GM21576 (cell line): ENCODE results near the gene PRELID2.
A peak's percentile ranks its signal among the peaks of the same experiment; 100 is the strongest.
"Not testable (repeated sequence)": the region's sequence is repeated elsewhere in the genome, so short reads cannot be mapped to it uniquely, and the experiment has no call there.

Experiments
- ATAC-seq: cut with Tn5 transposase; IDR thresholded peaks from one replicate; pipeline ENCODE4 v1.9.1; 2021; ENCODE audit warnings: mild to moderate bottlenecking, moderate library complexity; ENCODE audit not compliant: unreplicated experiment

Gene PRELID2

DNA sequence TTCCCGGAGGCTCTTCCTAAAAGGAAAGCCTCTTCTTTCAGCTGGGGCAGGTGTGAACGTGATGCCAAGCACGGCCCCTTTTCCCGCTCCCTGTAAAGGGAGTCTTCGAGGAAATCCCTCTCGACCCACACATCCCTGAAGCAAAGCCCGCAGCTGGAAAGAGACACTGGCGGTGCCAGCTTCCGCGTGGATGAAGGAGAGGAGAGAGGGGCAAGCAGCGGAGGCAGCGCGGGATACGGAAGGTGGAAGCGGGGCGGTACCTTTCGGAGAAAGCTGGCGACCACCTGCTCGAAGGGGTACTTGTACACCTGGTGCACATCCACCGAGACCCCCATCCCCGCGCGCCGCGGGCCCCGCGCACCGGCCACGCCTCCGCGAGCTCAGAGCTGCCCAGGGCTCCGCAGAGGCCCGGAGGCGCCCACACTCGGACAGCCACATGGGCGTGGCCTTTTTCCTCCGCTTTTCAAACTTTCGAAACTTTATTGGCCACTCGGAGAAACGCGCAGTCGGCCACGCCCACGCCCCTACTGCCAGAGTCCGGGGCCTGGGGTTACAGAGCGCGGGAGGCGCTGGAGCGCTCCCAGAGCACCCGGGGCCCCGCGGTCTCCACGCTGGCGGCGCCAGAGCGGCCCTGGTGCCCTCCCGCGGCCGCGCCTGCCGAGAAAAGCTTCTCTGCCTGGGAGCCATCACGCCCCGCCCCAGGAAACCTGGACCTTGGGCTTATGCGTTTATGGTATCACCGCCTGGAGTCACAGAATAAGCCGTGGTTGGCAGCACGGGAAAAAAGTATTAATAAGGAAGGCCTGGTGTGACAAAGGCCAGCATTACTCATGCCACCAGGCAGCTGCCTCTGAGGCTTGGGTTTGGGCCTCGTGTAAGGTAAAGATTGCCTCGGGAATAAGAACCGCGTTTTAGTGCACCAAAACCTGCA lies at the start of gene PRELID2:
PRELID2 (minus strand) TSS at position 426 of the 931 bp plus-strand sequence; CDS start at position 335, 91 bp downstream.
- peak; percentile 85 for ATAC-seq

DNA sequence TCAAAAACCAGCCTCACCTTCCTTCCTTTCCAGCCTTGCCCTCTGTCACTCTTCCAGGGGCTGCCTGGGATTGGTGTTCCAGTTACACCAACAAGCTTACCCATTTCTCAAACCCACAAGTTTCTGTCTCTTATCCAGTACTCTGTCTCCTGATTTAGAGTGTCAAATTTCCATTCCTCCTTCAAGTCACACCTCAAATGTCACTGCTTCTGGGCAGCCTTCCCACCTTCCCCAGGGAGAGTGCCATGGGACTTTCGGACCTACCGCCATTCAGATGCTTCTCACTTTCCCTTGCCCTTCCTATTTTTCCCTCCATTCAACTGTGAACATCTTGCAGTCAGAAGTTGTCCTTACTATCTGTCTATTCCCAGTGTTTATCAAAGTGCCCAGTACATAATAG lies 39.6 kb upstream of the PRELID2 start:
- no peak for ATAC-seq

DNA sequence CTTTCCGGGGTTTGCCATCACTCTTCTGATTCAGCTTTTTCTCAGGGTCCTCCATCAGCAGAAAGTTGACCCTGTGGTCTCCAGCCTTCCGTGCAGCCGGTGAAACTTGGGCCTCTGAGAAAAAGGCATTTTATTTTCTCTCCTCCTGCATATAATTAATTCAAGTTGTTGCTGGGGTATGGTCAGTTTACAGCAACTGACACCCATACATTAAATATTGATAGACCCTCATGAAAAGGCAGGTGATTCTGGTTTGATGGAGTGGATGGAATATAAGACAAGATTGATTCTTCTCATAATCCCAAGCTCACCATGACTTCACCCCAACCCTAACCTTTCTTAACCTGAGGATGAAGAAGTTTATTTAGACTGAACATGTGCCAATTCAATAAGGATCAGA lies 37.8 kb upstream of the PRELID2 start, which contains the start of gene GRXCR2:
GRXCR2 (minus strand) TSS at position 101 of the 400 bp plus-strand sequence; CDS start at position 55, 46 bp downstream.
- no peak for ATAC-seq

DNA sequence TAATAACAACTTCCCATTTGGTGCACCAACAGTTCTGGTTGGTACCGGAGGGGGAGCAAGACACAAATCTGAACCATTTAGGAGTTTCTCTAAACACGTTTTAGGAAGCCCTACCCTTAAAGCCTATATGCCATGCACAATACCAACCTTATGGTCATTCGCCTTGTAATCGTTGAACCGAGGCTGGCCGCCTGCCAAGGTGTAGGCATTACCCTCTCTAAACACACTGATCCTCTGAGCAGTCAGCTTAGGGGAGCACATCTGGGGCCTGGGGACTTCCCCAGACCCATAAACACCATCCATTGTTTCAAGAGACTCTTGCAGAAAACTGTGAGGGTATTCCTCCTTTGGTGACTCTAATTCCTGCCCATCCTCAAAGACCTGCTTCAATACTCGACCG lies 37.3 kb upstream of the PRELID2 start:
- no peak for ATAC-seq

DNA sequence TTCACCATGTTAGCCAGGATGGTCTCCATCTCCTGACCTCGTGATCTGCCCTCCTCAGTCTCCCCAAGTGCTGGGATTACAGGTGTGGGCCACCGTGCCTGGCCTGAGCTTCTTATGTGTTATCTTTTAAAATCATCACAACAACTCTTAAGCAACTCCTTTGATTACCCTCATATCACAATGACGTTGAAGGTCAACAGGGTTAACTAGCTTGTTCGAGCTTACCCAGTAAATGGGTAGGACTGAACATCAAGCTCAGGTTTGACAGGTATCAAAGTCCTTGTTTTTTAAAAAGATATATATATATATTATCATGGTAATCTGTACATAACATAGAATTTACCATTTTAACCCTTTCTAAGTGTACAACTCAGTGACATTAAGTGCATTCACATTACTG lies 34.6 kb upstream of the PRELID2 start:
- ATAC-seq, result no peak

DNA sequence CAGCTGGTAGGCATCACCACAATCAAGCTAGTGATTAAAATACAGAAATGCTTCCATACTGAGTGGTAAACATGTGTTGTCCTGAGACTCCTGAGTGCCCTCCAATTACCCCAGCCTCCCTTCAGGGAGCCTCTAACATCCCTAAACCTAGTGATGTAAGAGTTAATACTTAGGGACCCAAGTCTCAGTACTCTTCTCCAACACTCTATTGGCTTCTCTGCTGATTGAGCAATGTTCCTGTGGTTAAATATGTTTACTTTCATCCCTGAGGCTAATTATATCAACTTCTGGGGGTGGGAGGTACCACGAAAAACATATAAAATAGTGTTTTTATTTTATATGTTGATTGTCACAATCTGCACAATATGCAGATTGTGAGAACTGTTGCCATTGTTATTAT lies 32.7 kb upstream of the PRELID2 start:
- ATAC-seq, result no peak

DNA sequence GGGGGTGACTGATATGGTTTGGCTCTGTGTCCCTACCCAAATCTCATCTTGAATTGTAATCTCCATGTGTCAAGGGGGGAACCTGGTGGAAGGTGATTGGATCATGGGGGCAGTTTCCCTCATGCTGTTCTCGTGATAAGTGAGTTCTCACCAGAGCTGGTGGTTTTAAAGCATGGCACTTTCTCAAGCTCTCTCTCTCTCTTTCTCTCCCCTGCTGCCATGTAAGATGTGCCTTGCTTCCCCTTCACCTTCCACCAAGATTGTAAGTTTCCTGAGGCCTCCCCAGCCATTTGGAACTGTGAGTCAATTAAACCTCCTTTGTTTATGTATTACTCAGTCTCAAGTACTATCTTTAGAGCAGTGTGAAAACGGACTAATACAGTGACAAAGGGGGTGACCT lies 29.3 kb upstream of the PRELID2 start:
- not testable (repeated sequence) for ATAC-seq

DNA sequence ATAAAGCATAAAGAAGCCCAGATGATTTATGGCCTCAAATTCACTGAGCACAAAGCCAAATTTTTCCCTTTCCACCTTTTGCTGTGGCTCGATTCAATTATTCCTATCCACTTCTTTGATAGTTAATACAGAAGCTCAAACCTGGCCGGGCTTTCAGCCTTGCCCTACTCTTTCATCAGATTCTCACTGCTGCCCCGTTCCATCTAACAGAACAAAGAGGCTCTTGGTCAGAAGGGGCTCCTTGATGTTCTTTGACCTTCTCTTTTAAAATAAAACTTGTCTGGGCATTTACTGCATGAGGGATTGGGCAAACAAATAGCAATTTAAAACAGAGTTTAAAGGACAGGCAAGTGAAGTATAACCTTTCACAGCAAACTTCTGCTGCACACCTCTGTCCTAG lies 27.9 kb upstream of the PRELID2 start:
- ATAC-seq, result no peak

DNA sequence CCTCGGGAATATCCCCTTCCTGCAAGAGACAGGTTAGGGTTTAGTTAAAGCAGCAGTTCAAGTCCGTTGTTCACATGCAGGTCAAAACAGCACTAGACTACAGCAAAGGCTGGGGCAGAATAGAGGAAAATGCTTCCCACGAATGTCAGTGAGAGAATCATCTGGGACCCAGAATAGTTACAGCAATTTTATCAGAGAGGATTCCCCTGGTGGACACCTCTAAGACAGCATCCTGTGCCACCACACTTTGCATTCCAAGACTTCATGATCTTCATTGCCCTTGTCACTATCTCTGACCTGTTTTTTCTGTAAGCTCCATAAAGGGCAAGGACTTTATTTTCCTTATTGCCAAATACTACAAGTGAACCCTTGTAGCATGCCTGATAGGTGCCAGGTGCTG lies 24.8 kb upstream of the PRELID2 start:
- ATAC-seq, result no peak

DNA sequence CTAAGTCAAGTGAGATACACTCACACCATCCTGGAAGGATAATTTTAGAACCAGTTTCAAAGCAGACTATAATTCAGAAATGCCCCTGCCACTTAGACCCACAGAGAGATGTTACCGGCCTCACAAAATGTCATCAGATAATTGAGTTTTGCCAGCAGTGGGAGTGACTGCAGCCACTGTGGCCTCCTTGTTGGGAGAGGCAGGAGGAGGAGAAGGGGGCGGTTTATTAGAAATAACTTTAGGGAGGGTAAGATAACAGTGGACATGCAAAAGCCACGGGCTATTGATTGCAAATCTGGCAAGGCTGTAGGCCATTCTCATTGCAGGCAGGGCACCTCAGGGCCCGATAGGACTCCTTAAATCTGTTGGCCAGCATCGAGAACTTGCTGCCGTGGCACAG lies 24.3 kb upstream of the PRELID2 start:
- ATAC-seq, result no peak

DNA sequence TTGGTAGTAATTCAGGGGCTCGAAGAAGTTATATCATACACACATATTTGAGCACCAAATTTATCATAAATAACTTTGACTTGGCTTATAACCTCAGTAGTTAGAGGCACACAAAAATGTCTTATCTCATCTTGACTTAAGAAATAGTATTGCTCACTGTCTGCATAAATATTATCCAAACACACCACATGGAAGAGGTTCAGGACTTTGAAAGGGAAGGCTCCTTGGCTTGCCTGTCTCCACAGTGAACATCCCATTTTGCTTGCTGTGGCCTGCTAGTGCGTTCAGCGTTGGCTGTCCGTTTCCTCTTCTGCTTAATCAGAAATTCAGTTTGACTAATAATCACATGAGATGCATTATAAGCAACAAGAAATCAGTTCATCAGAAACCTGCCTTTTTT lies 23.8 kb upstream of the PRELID2 start:
- ATAC-seq, result no peak

DNA sequence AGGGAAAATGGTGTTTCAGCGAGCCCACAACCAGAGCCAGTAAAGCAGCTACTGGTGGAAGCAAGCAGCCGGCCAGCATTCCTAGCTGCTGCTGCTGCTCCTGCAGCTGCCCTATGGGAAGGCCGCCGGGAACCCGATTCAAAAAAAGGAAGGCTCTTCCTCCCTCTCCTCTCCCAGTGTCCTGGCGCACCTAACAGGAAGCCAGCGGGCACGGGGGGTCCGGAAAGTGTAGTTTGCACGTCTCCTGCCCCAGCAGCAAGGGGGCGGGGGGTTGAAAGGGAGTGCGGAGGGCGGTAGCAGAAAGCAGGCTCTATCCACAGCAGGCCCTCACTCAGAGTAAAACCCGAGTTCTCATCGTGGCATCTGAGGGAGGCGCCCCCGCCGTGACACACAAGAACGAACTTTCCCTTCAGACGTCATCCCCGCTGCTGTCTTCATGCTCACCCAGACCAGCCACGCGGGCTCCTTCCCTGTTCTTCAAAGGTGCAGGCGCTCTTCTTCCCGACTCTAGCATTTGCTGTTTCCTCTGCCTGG lies 21.2 kb upstream of the PRELID2 start:
- ATAC-seq, result no peak

DNA sequence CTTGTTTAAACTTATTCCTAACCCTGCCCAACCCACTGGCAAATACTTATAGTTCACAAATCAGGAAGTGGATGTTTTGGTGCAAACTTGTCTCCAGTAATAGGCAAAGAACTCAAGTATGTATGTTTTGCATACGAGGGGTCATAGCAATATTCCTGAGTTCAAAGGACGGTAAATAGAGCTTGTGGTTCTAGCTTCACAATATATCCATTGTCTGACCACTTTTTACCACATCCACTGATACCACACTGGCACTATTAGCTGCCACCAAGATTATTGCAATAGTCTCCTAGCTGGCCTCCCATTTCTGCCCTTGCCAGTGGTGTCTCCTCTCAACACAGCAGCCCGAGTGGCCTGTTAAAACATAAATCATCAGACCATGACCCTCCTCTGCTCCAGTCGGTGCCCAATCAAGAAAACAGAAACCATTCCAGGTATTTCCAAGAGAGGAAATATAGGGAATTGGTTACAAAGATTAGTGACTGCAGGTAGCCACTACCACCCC lies 20.7 kb upstream of the PRELID2 start:
- ATAC-seq, result no peak

DNA sequence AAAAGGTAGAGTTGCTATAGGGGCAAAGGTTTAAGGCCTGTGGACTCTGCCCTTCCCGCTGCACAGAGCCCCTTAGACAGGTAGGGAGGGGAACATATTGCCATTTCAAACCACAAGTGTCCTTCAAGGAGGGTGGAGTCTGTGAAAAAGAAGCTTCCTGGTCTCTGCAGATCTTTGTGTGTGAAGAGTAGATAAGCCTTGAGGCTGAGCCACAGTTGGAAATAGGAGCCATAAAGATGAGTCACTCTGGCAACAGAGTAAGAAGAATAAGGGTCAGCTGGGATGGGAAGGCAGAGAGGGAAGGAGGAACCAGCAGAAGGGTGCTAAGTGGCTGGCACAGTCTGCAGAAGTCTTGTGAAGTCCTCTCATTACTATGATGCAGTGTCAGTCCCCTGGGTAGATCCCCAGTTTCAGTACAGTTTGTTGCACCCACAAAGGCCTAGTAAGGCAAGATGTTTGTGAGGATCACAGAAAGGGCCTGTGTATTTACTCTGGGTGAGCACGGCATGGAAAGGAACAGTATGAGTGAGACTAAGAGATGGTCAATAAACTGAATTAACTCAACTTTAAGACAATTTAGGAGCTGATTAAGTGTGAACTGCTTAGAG lies 19.6 kb upstream of the PRELID2 start:
- no peak for ATAC-seq

DNA sequence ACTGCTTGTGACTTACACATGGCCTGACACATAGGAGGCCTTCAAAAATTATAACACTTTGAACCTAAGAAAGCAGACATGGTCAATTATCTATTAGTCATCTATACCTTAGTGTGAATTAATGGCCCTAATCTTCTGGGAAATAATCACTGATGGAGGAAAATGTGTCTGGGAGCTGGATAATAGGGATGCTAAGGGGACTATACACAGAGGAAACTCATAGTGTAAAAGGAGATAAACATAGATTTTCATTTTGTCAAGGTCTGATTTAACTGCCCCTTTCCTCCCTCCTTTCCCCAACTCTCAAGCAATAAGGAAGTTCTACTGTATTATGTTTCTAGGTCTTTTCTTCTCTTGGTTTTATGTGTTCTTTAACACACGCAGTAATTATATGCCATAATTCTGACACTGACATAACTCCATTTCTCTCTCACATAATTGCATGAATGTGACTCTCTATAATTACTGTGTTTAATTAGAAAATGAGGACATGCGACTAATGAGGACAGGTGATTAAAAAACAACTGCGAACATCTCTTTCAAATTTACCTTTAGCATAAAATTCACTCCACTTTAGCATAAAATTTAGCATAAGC lies 18.7 kb upstream of the PRELID2 start:
- ATAC-seq, result no peak

DNA sequence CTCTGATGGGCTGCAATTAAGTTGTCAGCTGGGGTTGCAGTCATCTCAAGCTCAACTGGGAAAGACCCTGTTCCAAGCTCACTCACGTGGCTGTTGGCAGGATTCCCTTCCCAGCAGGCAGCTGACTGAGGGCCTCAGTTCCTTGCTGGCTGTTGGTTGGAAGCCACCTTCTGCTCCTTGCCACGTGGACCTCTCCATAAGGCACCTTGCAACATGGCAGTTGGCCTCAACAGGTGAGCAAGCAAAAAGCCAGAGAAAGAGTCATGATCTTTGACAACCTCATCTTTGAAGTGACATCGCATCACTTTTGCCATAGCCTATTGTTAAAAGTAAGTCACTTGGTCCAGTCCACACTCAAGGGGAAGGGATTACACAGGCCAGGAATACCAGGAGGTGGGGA lies 17.8 kb upstream of the PRELID2 start:
- no peak for ATAC-seq

DNA sequence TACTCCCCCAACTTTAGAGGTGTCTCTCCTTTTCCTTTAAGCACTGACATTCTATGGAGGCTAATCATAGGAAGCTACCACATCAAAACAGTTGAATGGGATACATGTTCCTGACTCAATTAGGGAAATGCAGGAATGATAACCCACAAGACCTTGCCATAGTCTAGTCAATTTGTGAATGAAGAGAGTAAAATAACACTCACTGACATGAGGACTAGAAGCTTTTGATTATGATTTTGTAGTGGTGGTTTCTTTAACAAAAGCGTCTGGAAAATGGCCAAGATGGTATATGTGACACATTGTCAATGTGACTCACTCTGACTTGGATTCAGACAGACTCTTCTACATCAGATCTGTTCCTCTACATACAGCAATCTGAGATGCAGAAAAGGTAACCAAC lies 13.7 kb upstream of the PRELID2 start:
- no peak for ATAC-seq

DNA sequence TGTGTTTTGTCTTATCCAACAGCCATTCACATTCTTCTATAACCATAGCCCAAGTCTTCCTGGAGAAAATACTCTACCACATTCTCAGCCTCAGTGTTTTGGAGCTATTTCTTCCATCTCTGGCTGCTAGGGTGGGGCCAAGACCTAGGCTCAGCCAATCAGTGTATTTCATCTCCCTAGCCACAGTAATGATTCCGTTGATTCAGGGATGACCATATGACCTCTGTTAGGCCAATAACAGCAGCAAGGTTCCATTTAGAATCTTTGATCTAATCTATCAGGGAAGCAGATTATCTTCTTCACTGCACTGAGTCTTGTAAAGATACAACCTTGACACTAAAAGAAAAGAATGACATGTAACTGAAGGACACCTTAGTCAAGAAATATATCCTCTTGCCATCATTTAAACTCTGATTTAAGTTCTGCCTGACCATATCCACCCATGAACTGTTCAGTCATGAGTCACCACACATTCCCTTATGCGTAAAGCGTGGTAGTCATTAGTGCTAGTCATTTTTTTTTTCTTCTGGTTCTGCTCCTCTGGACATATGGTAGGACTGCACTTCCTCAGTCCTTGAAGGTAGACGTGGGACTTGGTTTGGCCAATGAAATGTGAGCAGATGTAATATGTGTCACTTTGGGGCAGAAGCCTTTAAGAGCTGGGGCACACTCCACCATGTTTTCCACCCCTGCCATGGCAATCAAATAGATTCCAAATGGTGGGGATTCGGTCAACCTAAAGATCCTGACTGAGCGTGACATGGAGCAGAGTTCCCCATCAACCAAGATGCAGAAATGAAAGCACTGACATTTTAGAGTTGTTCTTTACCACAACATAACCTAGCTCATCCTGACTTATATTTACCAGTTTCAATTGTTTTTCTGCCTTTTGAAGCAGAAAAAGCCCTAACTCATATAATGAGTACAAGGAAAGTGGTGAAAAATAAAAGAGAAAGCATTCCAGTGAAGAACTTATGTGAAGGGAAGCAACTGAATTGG lies 12.7 kb upstream of the PRELID2 start:
- ATAC-seq, result no peak

DNA sequence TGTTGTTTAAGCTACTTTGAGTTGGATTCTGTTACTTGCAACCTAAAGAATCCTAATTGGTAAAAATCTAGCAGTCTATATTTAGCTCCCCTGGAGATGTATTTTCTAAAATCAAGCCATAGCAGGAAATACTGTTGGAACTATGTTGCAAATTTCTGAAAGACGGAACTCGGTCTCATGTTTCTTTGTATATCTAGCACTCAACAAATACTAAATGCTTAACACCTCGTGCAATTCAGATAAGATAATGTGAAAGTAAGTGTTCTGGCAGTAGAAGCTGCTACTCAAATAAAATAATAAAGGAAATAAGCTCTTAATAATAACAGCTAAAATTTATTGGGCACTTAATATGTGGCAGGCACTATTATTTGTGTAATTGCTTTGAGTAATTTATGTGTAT lies 10.9 kb upstream of the PRELID2 start:
- no peak for ATAC-seq

DNA sequence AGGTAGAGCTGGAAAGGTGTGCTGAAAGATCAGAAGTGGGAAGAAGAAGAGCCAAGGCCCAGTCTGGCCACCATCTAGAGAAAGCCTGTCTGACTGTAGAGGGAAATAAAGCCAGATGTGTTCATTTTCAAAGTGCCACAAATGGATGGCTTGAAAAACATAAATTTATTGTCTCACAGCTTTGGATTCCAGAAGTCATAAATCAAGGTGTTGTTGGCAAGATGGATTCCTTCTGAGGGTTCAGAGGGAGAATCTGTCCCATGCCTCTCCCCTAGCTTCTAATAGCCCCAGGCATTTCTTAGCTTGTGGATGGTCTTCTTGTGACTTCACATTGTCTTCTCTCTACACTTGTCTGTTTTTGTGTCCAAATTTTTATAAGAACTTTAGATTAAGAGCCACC lies 6.2 kb upstream of the PRELID2 start:
- no peak for ATAC-seq
